Ovary (tissue), 1 donor: Measurements from ENCODE around the gene CRYBG1.

Experiments used
- EP300 ChIP-seq: sonication (generic); formaldehyde crosslinking; IDR thresholded peaks from one replicate; pipeline ENCODE4 v1.6.1; 2017; ENCODE audit warnings: antibody characterized with exemption
- POLR2A ChIP-seq: fragments of 450-650 bp; IDR thresholded peaks from one replicate; pipeline ENCODE4 v1.6.1; 2017; ENCODE audit warnings: antibody characterized with exemption, mild to moderate bottlenecking, moderate library complexity

DNA sequence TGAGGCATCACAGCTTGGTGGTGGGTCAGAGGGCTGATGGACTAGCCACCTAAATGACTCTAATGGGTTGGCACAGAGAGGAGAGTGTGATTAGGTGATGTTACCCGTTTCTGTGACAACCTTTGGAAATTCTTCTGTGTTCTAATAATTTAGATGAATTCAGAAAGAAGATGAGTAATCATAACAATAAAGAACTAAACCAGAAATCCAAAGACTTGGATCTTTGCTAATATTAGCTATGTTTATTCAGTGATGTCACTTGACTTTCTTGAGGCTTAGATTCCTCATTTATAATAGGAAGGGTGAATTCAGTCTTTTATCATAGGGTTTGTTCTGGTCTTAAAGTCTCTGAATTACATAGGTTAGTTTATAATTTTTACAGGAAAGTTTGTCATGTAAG is 19.9 kb downstream of the CRYBG1 start:
- TF ChIP-seq POLR2A (no peak), EP300 (no peak)
